Spleen (tissue), 11 donors: ENCODE data around the gene GGT1. TPM values are rescaled to one million over a fixed set of nuclear protein-coding genes. Genes with fewer than 3 reads are reported as not detected.
"Not testable (repeated sequence)": the region's sequence is repeated elsewhere in the genome, so short reads cannot be mapped to it uniquely, and the experiment has no call there.

Experiments
- DNase-seq: peaks from one replicate; pipeline ENCODE4 v3.0.0-alpha.2; 2020
- H3K27ac ChIP-seq, 8 donors: fragments of 200-600 bp; sonication (generic) in 7 of 8; 1 replicate in 4 of 8; 2 replicates in 4 of 8; pipeline versions ENCODE4 v1.5.0 to v1.8.0; 2016 to 2021; ENCODE audit warnings: inconsistent platforms in 4 of 8, mild to moderate bottlenecking in 4 of 8, moderate library complexity in 1 of 8
- H3K27me3 ChIP-seq, 7 donors: fragments of 200-600 bp; sonication (generic) in 6 of 7; replicated peaks in 1 of 7; 1 replicate in 4 of 7; 2 replicates in 3 of 7; pipeline versions ENCODE4 v1.5.0 to v1.8.0; 2016 to 2021; ENCODE audit warnings: inconsistent platforms in 3 of 7, mild to moderate bottlenecking in 1 of 7
- H3K36me3 ChIP-seq, 6 donors: fragments of 200-600 bp; sonication (generic) in 5 of 6; 1 replicate in 4 of 6; 2 replicates in 2 of 6; pipeline versions ENCODE4 v1.5.0 to v1.8.0; 2016 to 2021; ENCODE audit warnings: inconsistent platforms in 2 of 6
- H3K4me1 ChIP-seq, 6 donors: fragments of 200-600 bp; sonication (generic) in 5 of 6; 1 replicate in 3 of 6; 2 replicates in 3 of 6; pipeline versions ENCODE4 v1.5.0 to v1.8.0; 2016 to 2021; ENCODE audit warnings: inconsistent platforms in 3 of 6
- H3K4me3 ChIP-seq, 8 donors: fragments of 200-600 bp; sonication (generic) in 7 of 8; 1 replicate in 4 of 8; 2 replicates in 4 of 8; pipeline versions ENCODE4 v1.5.0 to v1.8.0; 2016 to 2021; ENCODE audit warnings: inconsistent platforms in 4 of 8, mild to moderate bottlenecking in 4 of 8, moderate library complexity in 2 of 8
- H3K9me3 ChIP-seq, 8 donors: fragments of 200-600 bp; sonication (generic) in 7 of 8; 1 replicate in 4 of 8; 2 replicates in 4 of 8; pipeline versions ENCODE4 v1.5.0 to v1.8.0; 2016 to 2021; ENCODE audit warnings: inconsistent platforms in 4 of 8
- CTCF ChIP-seq, 11 experiments: fragments of 200-600 bp in 7 of 11; fragments of 450-650 bp in 4 of 11; sonication (generic) in 4 of 11; IDR thresholded peaks in 8 of 11; conservative IDR thresholded peaks in 3 of 11; 1 replicate in 7 of 11; 2 replicates in 4 of 11; pipeline versions ENCODE4 v1.4.0 to v1.8.0; 2016 to 2021; ENCODE audit warnings: antibody characterized with exemption in 11 of 11, inconsistent platforms in 4 of 11, mild to moderate bottlenecking in 1 of 11
- POLR2A ChIP-seq, 3 donors: fragments of 450-650 bp; IDR thresholded peaks; one replicate each; pipeline ENCODE4 v1.5.1; 2017; ENCODE audit warnings: antibody characterized with exemption in 3 of 3, mild to moderate bottlenecking in 1 of 3
- POLR2AphosphoS5 ChIP-seq, 3 donors: sonication (generic); formaldehyde crosslinking; IDR thresholded peaks; one replicate each; pipeline ENCODE4 v1.5.1; 2017; ENCODE audit warnings: antibody characterized with exemption in 3 of 3
- WGBS, 5 donors: extraction: QIAGEN DNeasy Blood & Tissue Kit in 3 of 5; methylation state at CpG; one replicate each; pipeline versions ENCODE4 v1.1.5 to v1.1.7; 2013 to 2018; 5-methylcytosine and 5-hydroxymethylcytosine counted together
- intact Hi-C: fragments of 100-400 bp; cut with DNase I; formaldehyde crosslinking; loops from one replicate; pipeline ENCODE4 v1.15.0; 2023; ENCODE audit warnings: low total_unique reads
- polyA plus RNA-seq, 3 donors: library from polyadenylated mRNA; stranded (reverse); fragments of 200-250 nt; gene quantifications; one replicate each; pipeline ENCODE4 v1.2.1, GENCODE V29; 2013
- total RNA-seq, 7 donors: library from RNA; depleted of rRNA in 3 of 7; stranded (reverse); fragments of >200 nt in 3 of 7; fragmentation: NEBNext Ultra II Directional in 4 of 7; extraction: Animal tissue kit (Norgen Biotek cat#: 25700) in 4 of 7; gene quantifications; one replicate each; pipeline versions ENCODE4 v1.1.0 to v1.2.1, GENCODE V29; 2016 to 2021
- donor health status: healthy with polysubstance abuse.
- donor health status: DM: no; HTN: no; CAD: no; lungs with moderate emphysema.
- donor health status: DM: no; HTN: no; CAD: no.
- donor health status: Bipolar disorder and iron deficiency.
- donor health status: healthy.
- donor health status: DM: no; HTN: no; CAD: no.
- donor health status: DM: yes; HTN: yes; CAD: no.

Gene GGT1
- total and polyA plus RNA-seq, 10 donors, result 10.9 to 27.2 (median 17.1) TPM

- H3K36me3 ChIP-seq, result peaks cover 0 to 11% (median 0%) of the 10 kb centered on the region in 6 donors
- peaks cover 0 to 23% (median 15%) of the 10 kb centered on the region in 6 donors for H3K4me1 ChIP-seq
- intact Hi-C loops, result no loop called here
- H3K9me3 ChIP-seq, result no peaks in the 10 kb centered on the region
- H3K27ac ChIP-seq, result peak within 1 kb of the TSS in 7 of 8 donors; percentile 22 to 73 (median 61)
- DNase-seq, result peak; percentile 87
- peaks cover 0 to 19% (median 0%) of the 10 kb centered on the region in 7 donors for H3K27me3 ChIP-seq
- H3K4me3 ChIP-seq, result peak within 1 kb of the TSS; percentile 31 to 77 (median 54)
- TF ChIP-seq CTCF (IDR thresholded peaks at IDR 0.05 in 8 of 11, conservative IDR thresholded peaks at IDR 0.05 in 3 of 11) (no peak), POLR2A (IDR thresholded peaks at IDR 0.05) (no peak), POLR2AphosphoS5 (IDR thresholded peaks at IDR 0.05) (peak; percentile 64 to 78 (median 74))
- WGBS, 5 donors, result 5 to 9% (median 7%) methylated on average over 39 to 72 of the region's 72 CpGs
Observed at GRCh38 chr22:24592851-24593558, 10.0 kb upstream of the GGT1 start, which contains the start of gene LRRC75B. Gene LRRC75B, minus strand, starts transcription at chr22:24593073. Its CDS starts 34 bp downstream, at chr22:24593039.

- intact Hi-C loops, H3K9me3 ChIP-seq, H3K36me3 ChIP-seq, DNase-seq: not testable (repeated sequence)
- WGBS, 5 donors, result 90 to 98% (median 94%) methylated on average over 10 of the region's 10 CpGs
- Histone ChIP-seq H3K4me3 (peak overlapping the region in 2 of 8 donors; percentile 62 to 77), H3K27me3 (peaks cover 0 to 19% (median 0%) of the 10 kb centered on the region in 7 donors), H3K4me1 (peaks cover 0 to 23% (median 15%) of the 10 kb centered on the region in 6 donors), H3K27ac (peak overlapping the region in 7 of 8 donors; percentile 22 to 73 (median 61))
Observed at GRCh38 chr22:24593559-24593835, 9.5 kb upstream of the GGT1 start.

GRCh38 chr22:24593836-24594568 lies 9.0 kb upstream of the GGT1 start:
- no peak for DNase-seq

GRCh38 chr22:24594569-24595120 lies 8.3 kb upstream of the GGT1 start:
- no peak overlapping the region for H3K4me3 ChIP-seq
- 69 to 100% (median 86%) methylated on average over 2 to 7 of the region's 7 CpGs for WGBS, 5 donors

More at GRCh38 chr22:24593836-24594568, 9.0 kb upstream of the GGT1 start:
- H3K27ac ChIP-seq, result peak overlapping the region in 1 of 8 donors; percentile 57
- peaks cover 0 to 2% (median 0%) of the 10 kb centered on the region in 6 donors for H3K36me3 ChIP-seq
- H3K4me1 ChIP-seq, result peaks cover 0 to 23% (median 15%) of the 10 kb centered on the region in 6 donors
- H3K27me3 ChIP-seq, result peaks cover 0 to 19% (median 0%) of the 10 kb centered on the region in 7 donors
- no peak for TF ChIP-seq POLR2A (IDR thresholded peaks at IDR 0.05)
- TF ChIP-seq CTCF (IDR thresholded peaks at IDR 0.05 in 8 of 11, conservative IDR thresholded peaks at IDR 0.05 in 3 of 11), result no peak
- no peak for TF ChIP-seq POLR2AphosphoS5 (IDR thresholded peaks at IDR 0.05)
- H3K9me3 ChIP-seq, result no peaks in the 10 kb centered on the region
- H3K4me3 ChIP-seq, result no peak overlapping the region
- 73 to 83% (median 80%) methylated on average over 12 to 16 of the region's 16 CpGs for WGBS, 5 donors
- intact Hi-C loops, result no loop called here

More at GRCh38 chr22:24594569-24595120, 8.3 kb upstream of the GGT1 start:
- Histone ChIP-seq H3K27ac (no peak overlapping the region), H3K4me1 (peaks cover 0 to 23% (median 15%) of the 10 kb centered on the region in 6 donors), H3K9me3 (no peaks in the 10 kb centered on the region), H3K27me3 (peaks cover 0 to 19% (median 0%) of the 10 kb centered on the region in 7 donors), H3K36me3 (no peaks in the 10 kb centered on the region)
- TF ChIP-seq CTCF (IDR thresholded peaks at IDR 0.05 in 8 of 11, conservative IDR thresholded peaks at IDR 0.05 in 3 of 11), result no peak
- intact Hi-C loops, result no loop called here
- no peak for DNase-seq
